Left colon (tissue), 2 donors: ENCODE measurements around the gene NPTX1. TPM values are rescaled to one million over a fixed set of nuclear protein-coding genes. Genes with fewer than 3 reads are reported as not detected.

ENCODE experiments used
- ATAC-seq: fragments of 200-7000 bp; cut with Tn5 transposase; one replicate; pipeline ENCODE4 v1.9.1; 2020; ENCODE audit warnings: mild to moderate bottlenecking, moderate library complexity
- DNase-seq, 2 donors: peaks; one replicate each; pipeline ENCODE4 v3.0.0-alpha.2; 2020
- intact Hi-C, 2 donors: fragments of 100-400 bp; cut with DNase I in 1 of 2; cut with micrococcal nuclease in 1 of 2; formaldehyde crosslinking; loops; one replicate each; pipeline versions ENCODE4 v1.11.2 to v1.14.0; 2022; cut with DNase I, micrococcal nuclease
- total RNA-seq, 2 donors: library from RNA; stranded (reverse); fragmentation: NEBNext Ultra II Directional; extraction: Animal tissue kit (Norgen Biotek cat#: 25700); gene quantifications; one replicate each; pipeline ENCODE4 v1.2.1, GENCODE V29; 2021
- donor health status: DM: no; HTN: no; CAD: no.
- donor health status: DM: yes; HTN: yes; CAD: no.

Gene NPTX1
- total RNA-seq, 2 donors from 2014 or later, result 0.12 to 9.8 TPM

DNA sequence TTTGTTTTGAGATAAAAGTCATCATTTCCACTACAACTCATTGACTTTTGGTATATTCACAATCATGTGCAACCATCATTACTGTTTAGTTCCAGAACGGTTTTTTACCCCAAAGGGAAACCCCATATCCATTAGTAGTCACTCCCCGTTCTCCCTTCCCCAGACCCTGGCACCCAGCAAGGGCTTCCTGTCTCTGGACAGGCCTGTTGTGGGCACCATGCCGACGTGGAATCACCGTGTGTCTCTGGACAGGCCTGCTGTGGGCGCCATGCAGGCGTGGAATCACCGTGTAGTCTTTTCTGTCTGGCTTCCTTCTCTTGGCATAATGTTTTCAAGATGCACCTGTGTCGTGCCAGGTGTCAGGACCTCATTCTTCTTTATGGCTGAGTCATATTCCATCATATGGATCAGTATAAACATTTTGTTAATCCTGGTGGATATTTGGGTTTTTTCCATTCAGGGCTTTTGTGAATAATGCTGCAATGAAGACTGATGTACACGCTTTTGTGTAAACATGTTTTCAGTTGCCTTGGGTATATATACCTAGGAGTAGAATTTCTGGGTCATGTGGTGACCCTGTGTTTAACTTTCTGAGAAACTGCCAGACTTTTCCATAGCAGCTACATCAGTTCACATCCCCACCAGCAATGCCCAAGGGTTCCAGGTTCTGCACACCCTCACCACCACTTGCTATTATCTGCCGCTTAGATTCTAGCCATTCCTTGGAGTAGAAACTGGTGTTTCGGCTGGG, 42.3 kb downstream of the NPTX1 start:
- intact Hi-C loops, result loop anchor here in 1 of 2 donors (5.0 kb wide), 1 partner anchor 143 kb away; no protein-coding TSS in a partner anchor
- no peak for ATAC-seq
- DNase-seq, result no peak

- no peak for DNase-seq
- intact Hi-C loops, result loop anchor here in 1 of 2 donors (5.0 kb wide), 1 partner anchor 144 kb away; no protein-coding TSS in a partner anchor
- ATAC-seq, result no peak
Observed at GRCh38 chr17:80432961-80433550, 43.4 kb downstream of the NPTX1 start.

- ATAC-seq, result no peak
- intact Hi-C loops, result loop anchor here in 1 of 2 donors (5.0 kb wide), 1 partner anchor 145 kb away; no protein-coding TSS in a partner anchor
- DNase-seq, result peak in 1 of 2 donors; percentile 22
Observed at GRCh38 chr17:80432350-80432955, 44.0 kb downstream of the NPTX1 start.

DNA sequence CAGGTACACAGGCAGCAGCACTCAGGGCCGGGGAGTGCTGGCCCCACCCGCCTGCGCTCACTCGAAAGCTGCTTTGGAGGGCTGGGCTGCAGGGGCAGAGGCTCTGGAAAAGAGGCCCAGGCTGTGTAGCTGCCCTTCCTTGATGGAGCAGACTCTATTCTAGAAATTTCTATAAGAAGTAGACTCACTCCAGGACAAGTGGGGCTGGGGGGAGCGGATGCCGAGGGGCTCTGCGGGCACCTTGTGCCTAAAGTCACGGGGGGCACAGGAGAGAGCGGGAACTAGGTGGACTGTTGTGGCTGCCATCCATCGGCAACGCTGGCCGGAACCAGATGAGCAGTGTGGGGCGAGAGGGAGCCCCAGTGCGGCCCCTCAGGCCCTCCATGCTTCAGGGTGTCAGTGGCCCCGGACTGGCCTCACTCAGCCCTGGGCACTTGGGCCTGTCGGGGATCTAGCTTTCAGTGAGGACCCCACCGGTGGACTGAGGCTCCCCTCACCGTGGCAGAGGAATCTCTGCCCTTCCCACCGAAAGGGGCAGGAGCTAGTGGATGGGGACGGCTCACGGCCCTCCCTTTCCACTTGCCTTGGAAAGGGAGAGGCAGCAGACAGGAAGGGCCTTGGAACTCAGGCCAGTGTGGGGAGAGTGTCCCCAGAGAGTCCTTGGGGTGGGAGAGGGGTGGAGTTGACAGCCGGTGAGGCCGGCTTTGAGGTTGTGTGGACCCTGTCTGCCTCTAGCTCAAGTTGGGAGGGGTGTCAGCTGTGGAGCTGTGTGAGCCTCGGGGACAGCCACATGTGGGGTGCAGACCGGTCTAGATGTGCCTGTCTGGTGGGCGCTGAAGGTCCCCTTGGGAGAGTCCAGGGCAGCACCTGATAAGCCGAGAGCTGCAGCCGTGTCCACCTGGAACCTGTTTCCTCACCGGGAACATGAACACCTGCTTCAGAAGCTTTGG, 44.9 kb downstream of the NPTX1 start:
- intact Hi-C loops, result loop anchor here in 1 of 2 donors (5.0 kb wide), 1 partner anchor 146 kb away; no protein-coding TSS in a partner anchor
- DNase-seq (no peak), ATAC-seq (no peak)

- intact Hi-C loops, result loop anchor here in 1 of 2 donors (5.0 kb wide), 1 partner anchor 147 kb away; no protein-coding TSS in a partner anchor
- ATAC-seq, result no peak
- no peak for DNase-seq
Observed at GRCh38 chr17:80430446-80431245, 45.8 kb downstream of the NPTX1 start.

GRCh38 chr17:80429356-80430275, 46.8 kb downstream of the NPTX1 start:
- no peak for ATAC-seq
- intact Hi-C loops, result loop anchor here (5.0 to 10.0 kb wide), 3 partner anchors 148 to 553 kb away; no protein-coding TSS in a partner anchor
- DNase-seq, result no peak

- ATAC-seq (no peak), DNase-seq (no peak)
- intact Hi-C loops, result loop anchor here (5.0 to 10.0 kb wide), 2 partner anchors 546 to 554 kb away; no protein-coding TSS in a partner anchor
Observed at GRCh38 chr17:80428796-80429195, 47.6 kb downstream of the NPTX1 start.

- intact Hi-C loops, result loop anchor here (5.0 to 10.0 kb wide), 2 partner anchors 546 to 554 kb away; no protein-coding TSS in a partner anchor
- no peak for DNase-seq
Observed at GRCh38 chr17:80428363-80428762, 48.0 kb downstream of the NPTX1 start.

DNA sequence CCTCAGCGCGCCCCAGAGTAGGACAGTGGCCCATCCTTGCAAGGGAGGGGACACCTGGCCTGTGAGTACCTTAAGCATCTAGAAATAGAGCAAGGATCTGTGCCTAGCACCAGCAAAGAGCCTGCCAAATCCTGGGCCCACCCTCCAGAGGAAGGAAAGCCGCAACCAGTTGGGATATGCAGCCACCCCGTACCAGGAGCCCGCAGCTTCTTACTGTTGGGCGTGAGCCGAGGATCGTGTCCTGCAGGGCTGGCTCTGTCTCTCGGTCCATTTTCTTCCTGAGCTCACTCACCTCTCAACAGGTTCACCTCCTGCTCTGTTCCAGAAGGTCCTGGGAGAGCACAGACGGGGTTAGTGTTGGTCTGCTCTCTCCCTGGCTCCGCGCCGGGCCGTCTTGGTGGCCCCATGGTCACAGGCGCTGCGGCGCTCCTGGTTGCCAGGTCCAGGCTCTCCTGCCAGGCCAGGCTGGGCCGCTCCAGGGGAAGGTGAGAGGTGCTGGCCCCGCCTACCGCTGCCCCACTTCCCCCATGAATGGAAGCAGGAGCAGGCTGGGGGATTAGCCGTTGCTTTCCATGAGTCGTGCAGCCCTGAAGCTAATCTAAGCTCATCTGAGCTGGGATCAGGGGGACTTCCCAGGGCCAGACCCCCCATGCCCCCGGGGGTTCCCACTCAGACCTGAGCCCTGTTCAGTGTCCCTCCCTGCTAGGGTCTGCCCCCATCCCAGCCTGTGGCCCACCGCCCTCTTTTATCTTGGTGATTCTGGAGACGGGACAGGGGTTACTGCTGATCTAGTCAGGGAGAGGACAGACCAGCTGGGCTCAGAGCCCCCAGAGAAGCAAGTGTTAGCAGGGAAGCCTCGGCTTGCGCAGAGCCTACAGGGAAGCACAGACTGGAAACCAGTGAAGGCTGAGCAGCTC, 48.8 kb downstream of the NPTX1 start:
- DNase-seq, result no peak
- ATAC-seq, result no peak
- intact Hi-C loops, result loop anchor here (5.0 to 10.0 kb wide), 2 partner anchors 547 to 555 kb away; no protein-coding TSS in a partner anchor

More at GRCh38 chr17:80428363-80428762, 48.0 kb downstream of the NPTX1 start:
- ATAC-seq, result no peak

- DNase-seq, result peak in 1 of 2 donors; percentile 76
Observed at GRCh38 chr17:80426671-80427326, 49.6 kb downstream of the NPTX1 start.

GRCh38 chr17:80425835-80426426, 50.5 kb downstream of the NPTX1 start:
- DNase-seq (no peak), ATAC-seq (no peak)
- intact Hi-C loops, result loop anchor here (5.0 to 10.0 kb wide), 2 partner anchors 549 to 556 kb away; no protein-coding TSS in a partner anchor

More at GRCh38 chr17:80426671-80427326, 49.6 kb downstream of the NPTX1 start:
- ATAC-seq, result peak; percentile 88
- intact Hi-C loops, result loop anchor here (5.0 to 10.0 kb wide), 2 partner anchors 548 to 556 kb away; no protein-coding TSS in a partner anchor

DNA sequence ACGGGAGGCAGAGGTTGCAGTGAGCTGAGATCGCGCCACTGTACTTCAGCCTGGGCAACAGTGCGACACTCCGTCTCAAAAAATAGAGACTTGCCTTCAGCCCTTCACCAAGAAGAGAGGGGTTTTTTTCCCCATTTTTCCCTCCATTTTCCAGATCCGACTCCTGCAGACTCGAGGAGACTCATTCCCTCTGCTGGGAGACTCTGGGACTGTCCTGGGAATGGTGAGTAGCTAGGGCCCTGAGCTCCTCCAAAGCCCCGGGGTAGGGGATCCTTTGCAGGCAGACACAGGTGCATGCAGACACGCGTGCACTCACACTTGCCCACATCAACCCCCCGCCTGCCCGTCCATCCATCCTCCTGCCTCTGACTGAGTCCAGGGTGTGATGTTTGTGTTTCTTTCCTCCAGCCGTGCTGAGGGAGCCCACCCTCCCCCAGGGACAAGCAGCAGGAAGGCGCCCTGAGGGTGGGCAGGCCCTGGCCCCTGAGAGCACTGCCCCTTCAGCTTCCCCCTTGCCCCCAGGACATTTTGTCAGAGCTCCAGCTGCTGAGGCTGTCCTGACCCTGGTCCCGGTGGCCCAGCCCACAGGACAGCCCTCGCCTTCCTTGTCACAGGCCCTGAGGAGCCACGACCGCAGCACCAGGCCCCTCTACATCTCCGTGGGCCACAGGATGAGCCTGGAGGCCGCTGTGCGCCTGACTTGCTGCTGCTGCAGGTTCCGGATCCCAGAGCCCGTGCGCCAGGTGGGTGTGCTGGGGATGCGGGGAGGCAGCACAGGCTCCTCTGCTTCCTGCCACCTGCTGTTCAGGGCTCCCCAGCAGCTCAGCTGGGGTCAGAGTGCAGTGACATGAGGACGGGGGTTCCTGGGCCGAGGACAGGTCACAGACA, 51.3 kb downstream of the NPTX1 start:
- intact Hi-C loops, result loop anchor here (5.0 to 10.0 kb wide), 2 partner anchors 550 to 557 kb away; no protein-coding TSS in a partner anchor
- ATAC-seq (no peak), DNase-seq (no peak)

DNA sequence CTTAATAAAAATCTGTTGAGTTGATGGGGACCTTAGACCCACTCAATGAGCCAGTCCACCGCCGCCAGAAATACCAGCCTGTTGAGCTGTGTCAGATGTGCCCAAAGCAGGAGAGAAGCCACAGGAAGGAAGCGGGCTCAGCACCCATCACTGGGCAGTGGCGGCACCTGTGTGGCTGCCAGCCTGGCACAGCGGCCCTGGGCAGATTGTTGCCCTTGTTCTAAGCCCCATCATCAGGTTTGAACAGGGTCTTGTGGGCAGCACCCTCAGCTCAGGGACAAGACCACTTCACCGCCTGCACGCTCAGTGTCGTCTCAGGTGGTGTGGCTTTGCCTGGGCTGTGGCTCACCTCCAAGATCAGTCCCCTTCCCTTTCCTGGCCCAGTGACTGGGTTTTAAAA, 52.1 kb downstream of the NPTX1 start:
- DNase-seq (no peak), ATAC-seq (no peak)
- intact Hi-C loops, result loop anchor here in 1 of 2 donors (10.0 kb wide), 1 partner anchor 551 kb away; no protein-coding TSS in a partner anchor
